ENCODE measurements around the gene IL20RA. TPM values are rescaled to one million over a fixed set of nuclear protein-coding genes. Genes with fewer than 3 reads are reported as not detected.

Gene IL20RA
- total RNA-seq, 3 donors from 2014 or later (not counting 1 experiment from before 2014, with no cell fraction given): not detected

GRCh38 chr6:136959471-136959891 is 85.3 kb downstream of the IL20RA start:
- H3K27me3 ChIP-seq (ENCODE audit: control insufficient read depth, insufficient read depth, low read length): peaks cover 12% of the 10 kb centered on the region
- H3K4me1 ChIP-seq (ENCODE audit: control insufficient read depth, insufficient read depth, low read length): peaks cover 5% of the 10 kb centered on the region
- no peaks in the 10 kb centered on the region for H3K9me3 ChIP-seq (ENCODE audit: control insufficient read depth, insufficient read depth, low read length)
- Mint-ChIP-seq H3K4me1 (peaks cover 9% of the 10 kb centered on the region in 2 donors), H3K27me3 (ENCODE audit: low read depth in 2 of 2) (peaks cover 22 to 56% of the 10 kb centered on the region in 2 donors), H3K9me3 (no peaks in the 10 kb centered on the region), H3K4me3 (no peak overlapping the region), H3K36me3 (no peaks in the 10 kb centered on the region), H3K27ac (no peak overlapping the region)
- no peak overlapping the region for H3K27ac ChIP-seq (ENCODE audit: low read length)
- ATAC-seq (no peak), DNase-seq (no peak)
- intact Hi-C loops (cut with micrococcal nuclease): no loop called here
- no peak for TF ChIP-seq CTCF (IDR thresholded peaks at IDR 0.05)
- no peaks in the 10 kb centered on the region for H3K36me3 ChIP-seq (ENCODE audit: control insufficient read depth, insufficient read depth, low read length)
- WGBS (ENCODE audit: insufficient coverage): 88% methylated on average over 14 of the region's 14 CpGs
- H3K4me3 ChIP-seq (ENCODE audit: low read length): no peak overlapping the region

GRCh38 chr6:136958168-136958567 is 86.6 kb downstream of the IL20RA start:
- Mint-ChIP-seq H3K4me1 (peaks cover 9% of the 10 kb centered on the region in 2 donors), H3K4me3 (no peak overlapping the region), H3K9me3 (no peaks in the 10 kb centered on the region), H3K27me3 (ENCODE audit: low read depth in 2 of 2) (peaks cover 19 to 50% of the 10 kb centered on the region in 2 donors), H3K27ac (no peak overlapping the region), H3K36me3 (no peaks in the 10 kb centered on the region)
- Histone ChIP-seq H3K9me3 (ENCODE audit: control insufficient read depth, insufficient read depth, low read length) (no peaks in the 10 kb centered on the region), H3K4me1 (ENCODE audit: control insufficient read depth, insufficient read depth, low read length) (peaks cover 5% of the 10 kb centered on the region), H3K4me3 (ENCODE audit: low read length) (no peak overlapping the region), H3K27me3 (ENCODE audit: control insufficient read depth, insufficient read depth, low read length) (peaks cover 12% of the 10 kb centered on the region), H3K27ac (ENCODE audit: low read length) (no peak overlapping the region), H3K36me3 (ENCODE audit: control insufficient read depth, insufficient read depth, low read length) (no peaks in the 10 kb centered on the region)
- 94% methylated on average over 5 of the region's 5 CpGs for WGBS (ENCODE audit: insufficient coverage)
- intact Hi-C loops (cut with micrococcal nuclease): no loop called here
- ATAC-seq (no peak), DNase-seq (no peak)
- TF ChIP-seq CTCF (IDR thresholded peaks at IDR 0.05): no peak

- intact Hi-C loops (cut with micrococcal nuclease): no loop called here
- peak in 1 of 2 donors; percentile 17 for DNase-seq
Measured at GRCh38 chr6:136956590-136957544, 87.9 kb downstream of the IL20RA start.

More at GRCh38 chr6:136956590-136957544, 87.9 kb downstream of the IL20RA start:
- Mint-ChIP-seq H3K27me3 (ENCODE audit: low read depth in 2 of 2) (peaks cover 22 to 50% of the 10 kb centered on the region in 2 donors), H3K9me3 (no peaks in the 10 kb centered on the region), H3K27ac (peak overlapping the region in 1 of 2 donors; percentile 63), H3K4me3 (peak overlapping the region; percentile 37), H3K4me1 (peaks cover 9% of the 10 kb centered on the region in 2 donors), H3K36me3 (no peaks in the 10 kb centered on the region)
- Histone ChIP-seq H3K9me3 (ENCODE audit: control insufficient read depth, insufficient read depth, low read length) (no peaks in the 10 kb centered on the region), H3K27me3 (ENCODE audit: control insufficient read depth, insufficient read depth, low read length) (peaks cover 12% of the 10 kb centered on the region), H3K27ac (ENCODE audit: low read length) (no peak overlapping the region), H3K4me1 (ENCODE audit: control insufficient read depth, insufficient read depth, low read length) (peaks cover 5% of the 10 kb centered on the region), H3K4me3 (ENCODE audit: low read length) (no peak overlapping the region), H3K36me3 (ENCODE audit: control insufficient read depth, insufficient read depth, low read length) (no peaks in the 10 kb centered on the region)
- no peak for TF ChIP-seq CTCF (IDR thresholded peaks at IDR 0.05)
- WGBS (ENCODE audit: insufficient coverage): 20% methylated on average over 12 of the region's 14 CpGs
- ATAC-seq: peak; percentile 58 to 69 (median 61)

Data from natural killer cell (primary cell).